Kidney epithelial cell (primary cell): Measurements from ENCODE around the gene MAP3K14. TPM values are rescaled to one million over a fixed set of nuclear protein-coding genes. Genes with fewer than 3 reads are reported as not detected.

Experiments
- DNase-seq: peaks from one replicate; pipeline ENCODE4 v3.0.0-alpha.2; 2010; ENCODE audit warnings: low read depth
- H3K27me3 ChIP-seq: 2 replicates; pipeline ENCODE4 v1.6.0; 2011; ENCODE audit warnings: low read length; ENCODE audit not compliant: control insufficient read depth, insufficient read depth
- H3K36me3 ChIP-seq: 2 replicates; pipeline ENCODE4 v1.5.1; 2011; ENCODE audit warnings: low read length; ENCODE audit not compliant: control insufficient read depth, insufficient read depth
- H3K4me3 ChIP-seq: 2 replicates; pipeline ENCODE4 v1.5.1; 2011; ENCODE audit warnings: low read depth, mild to moderate bottlenecking, control low read depth, low read length
- total RNA-seq: library from RNA; depleted of rRNA; stranded (reverse); fragments of >200 nt; gene quantifications from 2 replicates; pipeline ENCODE4 v1.2.3, GENCODE V29; 2015
- TF ChIP-seq, protein P1 (sequence below): IDR thresholded peaks from 2 replicates; pipeline ENCODE4 v1.5.1; 2011; ENCODE audit warnings: mild to moderate bottlenecking, moderate library complexity, low read length, control low read depth, inconsistent platforms; ENCODE audit not compliant: insufficient read depth, poor library complexity, severe bottlenecking

Gene MAP3K14
- total RNA-seq, 1 donor from 2014 or later: 3.8 TPM

DNA sequence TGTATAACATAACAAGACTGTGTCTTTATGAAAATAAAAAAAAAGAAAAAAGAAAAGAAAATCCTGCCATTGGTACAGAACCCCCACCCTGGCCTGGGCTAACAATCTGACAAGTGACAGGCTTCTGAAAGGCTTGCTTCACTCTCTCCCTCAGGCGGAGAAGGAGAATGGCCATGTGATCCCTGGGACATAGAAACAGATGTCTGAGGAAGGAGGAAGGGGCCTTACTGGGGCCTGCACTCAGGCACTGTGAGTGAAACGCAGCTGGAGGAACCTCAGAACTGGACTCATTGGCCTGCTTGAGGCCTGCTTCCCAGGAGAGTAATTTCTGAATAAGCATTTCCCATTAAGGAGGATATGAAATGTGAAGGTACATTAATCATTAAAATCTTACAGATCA is 17.5 kb downstream of the MAP3K14 start:
- no peak for DNase-seq
- Histone ChIP-seq H3K4me3 (no peak overlapping the region), H3K36me3 (no peaks in the 10 kb centered on the region), H3K27me3 (no peaks in the 10 kb centered on the region)
- TF ChIP-seq, protein P1, sequence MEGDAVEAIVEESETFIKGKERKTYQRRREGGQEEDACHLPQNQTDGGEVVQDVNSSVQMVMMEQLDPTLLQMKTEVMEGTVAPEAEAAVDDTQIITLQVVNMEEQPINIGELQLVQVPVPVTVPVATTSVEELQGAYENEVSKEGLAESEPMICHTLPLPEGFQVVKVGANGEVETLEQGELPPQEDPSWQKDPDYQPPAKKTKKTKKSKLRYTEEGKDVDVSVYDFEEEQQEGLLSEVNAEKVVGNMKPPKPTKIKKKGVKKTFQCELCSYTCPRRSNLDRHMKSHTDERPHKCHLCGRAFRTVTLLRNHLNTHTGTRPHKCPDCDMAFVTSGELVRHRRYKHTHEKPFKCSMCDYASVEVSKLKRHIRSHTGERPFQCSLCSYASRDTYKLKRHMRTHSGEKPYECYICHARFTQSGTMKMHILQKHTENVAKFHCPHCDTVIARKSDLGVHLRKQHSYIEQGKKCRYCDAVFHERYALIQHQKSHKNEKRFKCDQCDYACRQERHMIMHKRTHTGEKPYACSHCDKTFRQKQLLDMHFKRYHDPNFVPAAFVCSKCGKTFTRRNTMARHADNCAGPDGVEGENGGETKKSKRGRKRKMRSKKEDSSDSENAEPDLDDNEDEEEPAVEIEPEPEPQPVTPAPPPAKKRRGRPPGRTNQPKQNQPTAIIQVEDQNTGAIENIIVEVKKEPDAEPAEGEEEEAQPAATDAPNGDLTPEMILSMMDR: no peak

DNA sequence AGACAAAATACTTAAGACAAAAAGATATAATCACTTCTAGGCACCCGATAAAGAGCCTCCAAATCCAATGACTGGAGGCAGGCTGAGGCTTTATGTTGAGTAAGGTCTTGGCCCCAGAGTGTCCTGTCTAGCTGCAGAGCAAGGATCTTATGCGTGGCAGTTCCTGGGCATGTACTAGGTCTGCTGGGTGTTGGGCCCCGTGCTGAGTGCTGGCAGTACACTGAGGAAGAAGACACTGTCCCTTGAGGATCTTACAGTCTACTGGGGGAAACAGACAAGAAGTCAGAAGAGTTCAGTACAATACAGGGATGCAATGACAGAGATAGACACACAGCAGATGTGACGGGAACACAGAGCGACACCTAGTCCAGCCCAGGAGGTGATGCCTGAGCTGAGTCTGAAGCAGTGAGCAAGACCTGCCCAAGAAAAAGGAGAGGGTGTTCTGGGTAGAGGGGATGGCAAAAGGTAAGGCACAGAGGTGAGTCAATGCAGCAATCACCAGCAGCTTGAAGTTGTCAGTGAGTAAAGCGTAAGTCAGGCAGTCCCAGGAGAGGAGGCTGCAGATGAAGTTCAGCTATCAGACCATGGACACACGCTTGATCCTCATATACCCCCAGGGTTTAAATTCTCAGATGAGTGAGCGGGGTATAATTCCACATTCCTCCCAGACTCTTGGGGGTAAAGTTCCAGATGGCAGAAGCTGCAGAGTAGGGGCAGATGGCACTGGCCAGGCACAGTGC is 18.1 kb downstream of the MAP3K14 start:
- no peak overlapping the region for H3K4me3 ChIP-seq
- TF ChIP-seq, protein P1: no peak
- H3K27me3 ChIP-seq: no peaks in the 10 kb centered on the region
- no peak for DNase-seq
- no peaks in the 10 kb centered on the region for H3K36me3 ChIP-seq

DNA sequence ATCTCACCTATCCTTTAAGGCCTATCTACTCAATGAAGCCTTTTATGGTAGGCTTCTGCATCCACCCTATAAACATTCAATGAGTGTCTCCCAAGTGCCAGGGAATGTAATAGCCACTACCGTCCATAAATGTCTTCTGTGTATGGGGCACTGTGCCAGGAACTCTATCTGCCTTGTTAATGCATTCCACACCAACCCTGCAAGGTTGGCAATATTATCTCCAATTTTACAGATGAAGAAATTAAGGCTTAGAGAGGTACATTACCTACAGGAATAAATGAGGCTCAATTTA is 20.0 kb downstream of the MAP3K14 start:
- TF ChIP-seq, protein P1: no peak
- no peaks in the 10 kb centered on the region for H3K27me3 ChIP-seq
- no peaks in the 10 kb centered on the region for H3K36me3 ChIP-seq
- DNase-seq: no peak
- H3K4me3 ChIP-seq: no peak overlapping the region

DNA sequence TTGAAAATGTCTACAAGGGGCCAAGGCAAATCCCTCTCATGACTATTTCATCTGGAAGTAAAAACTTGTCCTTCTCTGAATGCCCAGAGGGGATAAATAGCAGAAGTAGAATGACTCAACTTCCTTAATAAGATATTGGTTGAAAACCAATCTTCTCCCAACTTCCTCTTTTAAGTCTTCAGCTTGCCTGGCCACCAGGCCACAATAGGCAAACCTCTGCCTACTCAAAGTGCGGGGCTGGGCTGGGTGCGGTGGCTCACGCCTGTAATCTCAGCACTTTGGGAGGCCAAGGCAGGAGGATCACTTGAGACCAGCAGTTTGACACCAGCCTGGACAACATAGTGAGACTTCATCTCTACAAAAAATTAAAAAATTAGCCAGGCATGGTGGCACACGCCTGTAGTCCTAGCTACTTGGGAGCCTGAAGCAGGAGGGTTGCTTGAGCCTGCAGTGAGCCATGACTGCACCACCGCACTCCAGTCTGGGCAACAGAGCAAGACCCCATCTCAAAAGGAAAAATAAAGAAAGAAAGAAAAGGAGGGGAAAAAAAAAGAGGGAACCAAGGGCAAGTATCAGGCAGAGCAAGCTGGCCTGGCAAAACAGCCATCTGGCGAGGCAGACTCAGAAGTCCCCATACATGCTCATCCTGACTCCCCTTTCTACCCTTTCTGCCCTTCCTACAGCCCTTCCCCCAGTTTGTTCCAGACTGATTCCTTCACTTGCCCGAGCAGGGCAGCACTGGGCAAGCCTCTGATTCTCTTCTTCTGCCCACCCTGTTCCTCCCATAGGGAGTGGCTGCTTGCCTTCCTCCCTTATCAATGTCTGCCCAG is 20.6 kb downstream of the MAP3K14 start:
- TF ChIP-seq, protein P1: no peak
- Histone ChIP-seq H3K36me3 (no peaks in the 10 kb centered on the region), H3K27me3 (no peaks in the 10 kb centered on the region), H3K4me3 (no peak overlapping the region)
- DNase-seq: no peak

DNA sequence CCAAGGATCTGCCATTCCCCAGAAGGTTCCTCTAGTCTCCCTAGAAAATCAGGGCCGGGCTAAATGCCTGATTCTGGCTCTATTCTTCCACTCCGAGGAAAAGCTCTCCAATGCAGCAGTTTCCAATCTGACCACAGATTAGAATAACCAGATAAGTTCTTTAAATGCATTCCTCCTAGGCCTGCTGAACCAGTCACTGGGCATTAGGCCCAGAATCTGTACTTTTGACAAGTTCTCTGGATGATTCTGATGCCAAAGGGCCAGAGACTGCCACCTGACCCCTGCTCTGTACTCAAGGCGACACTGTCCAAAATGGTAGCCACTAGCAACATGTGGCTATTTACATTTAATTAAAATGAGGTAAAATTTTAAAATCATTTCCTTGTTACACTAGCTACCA is 22.3 kb downstream of the MAP3K14 start:
- no peak for DNase-seq
- TF ChIP-seq, protein P1: no peak
- Histone ChIP-seq H3K27me3 (no peaks in the 10 kb centered on the region), H3K4me3 (no peak overlapping the region), H3K36me3 (no peaks in the 10 kb centered on the region)
